Measurements from ENCODE around the gene SH3GL1.

The SH3GL1 gene

GRCh38 chr19:4431808-4432674, 31.7 kb upstream of the SH3GL1 start:
- no peak for DNase-seq (ENCODE audit: low spot score)

- DNase-seq (ENCODE audit: low spot score) = no peak
Measured at GRCh38 chr19:4431296-4431695, 30.9 kb upstream of the SH3GL1 start.

GRCh38 chr19:4430760-4431159, 30.4 kb upstream of the SH3GL1 start:
- no peak for DNase-seq (ENCODE audit: low spot score)

GRCh38 chr19:4429771-4430171, 29.4 kb upstream of the SH3GL1 start:
- DNase-seq (ENCODE audit: low spot score) = no peak

GRCh38 chr19:4429256-4429655, 28.9 kb upstream of the SH3GL1 start:
- DNase-seq (ENCODE audit: low spot score) = no peak

- DNase-seq (ENCODE audit: low spot score) = no peak
Measured at GRCh38 chr19:4428326-4428975, 28.1 kb upstream of the SH3GL1 start.

- no peak for DNase-seq (ENCODE audit: low spot score)
Measured at GRCh38 chr19:4425537-4425936, 25.2 kb upstream of the SH3GL1 start.

GRCh38 chr19:4423416-4424126, 23.2 kb upstream of the SH3GL1 start:
- DNase-seq (ENCODE audit: low spot score) = no peak

GRCh38 chr19:4416268-4416667, 15.9 kb upstream of the SH3GL1 start:
- no peak for DNase-seq (ENCODE audit: low spot score)

- no peak for DNase-seq (ENCODE audit: low spot score)
Measured at GRCh38 chr19:4415352-4415751, 15.0 kb upstream of the SH3GL1 start.

- no peak for DNase-seq (ENCODE audit: low spot score)
Measured at GRCh38 chr19:4414800-4415321, 14.5 kb upstream of the SH3GL1 start.

- DNase-seq (ENCODE audit: low spot score) = peak; percentile 16
Measured at GRCh38 chr19:4414144-4414799, 13.9 kb upstream of the SH3GL1 start.

- DNase-seq (ENCODE audit: low spot score) = no peak
Measured at GRCh38 chr19:4413588-4413987, 13.2 kb upstream of the SH3GL1 start.

GRCh38 chr19:4409123-4409933, 9.0 kb upstream of the SH3GL1 start:
- no peak for DNase-seq (ENCODE audit: low spot score)

- no peak for DNase-seq (ENCODE audit: low spot score)
Measured at GRCh38 chr19:4406626-4407025, 6.3 kb upstream of the SH3GL1 start.

GRCh38 chr19:4405977-4406376, 5.6 kb upstream of the SH3GL1 start:
- DNase-seq (ENCODE audit: low spot score) = no peak

- no peak for DNase-seq (ENCODE audit: low spot score)
Measured at GRCh38 chr19:4403005-4403761, 2.8 kb upstream of the SH3GL1 start.

GRCh38 chr19:4402171-4403004, 2.0 kb upstream of the SH3GL1 start, which contains the start of gene CHAF1A:
TSS of gene CHAF1A (plus strand) at chr19:4402640. CDS start at chr19:4402763, 123 bp downstream.
- DNase-seq (ENCODE audit: low spot score) = peak; percentile 100

- DNase-seq (ENCODE audit: low spot score) = no peak
Measured at GRCh38 chr19:4401769-4402170, 1.4 kb upstream of the SH3GL1 start.

GRCh38 chr19:4399812-4400134, 574 bp downstream of the SH3GL1 start:
- DNase-seq (ENCODE audit: low spot score) = peak; percentile 23

All from kidney tubule cell (primary cell).